HepG2 (cell line): ENCODE results near the gene HMGCLL1.

Source experiments
- CHD2 ChIP-seq: IDR thresholded peaks from 2 replicates; pipeline ENCODE4 v1.6.1; 2011; ENCODE audit warnings: low read depth, low read length, improper control_type of control experiment
- CTCF ChIP-seq: sonication (generic); formaldehyde crosslinking; IDR thresholded peaks from 2 replicates; pipeline ENCODE4 v1.5.0; 2020; ENCODE audit warnings: mild to moderate bottlenecking, missing genetic modification reagents, moderate library complexity
- SP2 ChIP-seq: sonication (generic); formaldehyde crosslinking; IDR thresholded peaks from 2 replicates; pipeline ENCODE4 v1.5.1; 2020; ENCODE audit warnings: mild to moderate bottlenecking, missing genetic modification reagents
- ZMYM3 ChIP-seq: sonication (generic); formaldehyde crosslinking; IDR thresholded peaks from 2 replicates; pipeline ENCODE4 v1.5.1; 2020; ENCODE audit warnings: mild to moderate bottlenecking, missing genetic modification reagents

- TF ChIP-seq CHD2 = no peak
- TF ChIP-seq SP2 = no peak
- no peak for TF ChIP-seq ZMYM3 (CRISPR knock-in tag)
- TF ChIP-seq CTCF (CRISPR knock-in tag) = no peak
These were observed 43.0 kb upstream of the HMGCLL1 start for GRCh38 chr6:55621993-55622392.
